GM18508 (cell line): Measurements from ENCODE around the gene PRICKLE1.

Experiments used
- ATAC-seq: cut with Tn5 transposase; IDR thresholded peaks from one replicate; pipeline ENCODE4 v1.9.1; 2021; ENCODE audit warnings: moderate number of reproducible peaks; ENCODE audit not compliant: insufficient read depth, unreplicated experiment

PRICKLE1 gene

GRCh38 chr12:42502682-42503081 lies 86.9 kb downstream of the PRICKLE1 start:
- no peak for ATAC-seq

- ATAC-seq, result no peak
Measured at GRCh38 chr12:42498549-42499247, 90.8 kb downstream of the PRICKLE1 start.

DNA sequence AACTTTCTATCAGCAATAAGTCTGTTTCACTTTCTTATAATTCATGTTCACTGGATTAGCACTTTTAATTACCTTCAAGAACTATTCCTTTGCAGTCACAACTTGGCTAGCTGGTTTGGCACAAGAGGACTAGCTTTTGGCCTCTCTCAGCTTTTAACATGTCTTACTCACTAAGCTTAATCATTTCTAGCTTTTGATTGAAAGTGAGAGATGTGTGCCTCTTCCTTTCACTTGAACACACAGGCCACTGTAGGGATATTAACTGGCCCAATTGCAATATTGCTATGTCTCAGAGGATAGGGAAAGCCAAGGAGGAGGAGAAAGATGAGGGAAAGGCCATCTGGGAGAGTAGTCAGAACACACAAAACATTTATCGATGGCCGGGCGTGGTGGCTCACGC lies 92.7 kb downstream of the PRICKLE1 start:
- no peak for ATAC-seq

DNA sequence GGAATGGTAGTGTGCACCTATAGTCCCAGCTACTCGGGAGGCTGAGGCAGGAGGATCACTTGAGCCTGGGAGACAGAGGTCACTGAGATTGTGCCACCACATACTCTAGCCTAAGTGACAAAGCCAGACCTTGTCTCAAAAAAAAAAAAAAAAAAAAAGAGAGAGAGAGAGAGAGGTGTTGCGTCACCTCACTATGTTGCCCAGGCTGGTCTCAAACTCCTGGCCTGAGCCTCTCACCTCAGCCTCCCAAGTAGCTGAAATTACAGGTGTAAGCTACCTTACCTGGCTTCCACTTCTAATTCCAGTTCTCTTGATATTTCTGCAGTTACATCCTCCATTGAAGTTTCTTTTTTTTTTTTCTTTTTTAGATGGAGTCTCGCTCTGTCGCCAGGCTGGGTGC lies 94.3 kb downstream of the PRICKLE1 start:
- ATAC-seq, result no peak

DNA sequence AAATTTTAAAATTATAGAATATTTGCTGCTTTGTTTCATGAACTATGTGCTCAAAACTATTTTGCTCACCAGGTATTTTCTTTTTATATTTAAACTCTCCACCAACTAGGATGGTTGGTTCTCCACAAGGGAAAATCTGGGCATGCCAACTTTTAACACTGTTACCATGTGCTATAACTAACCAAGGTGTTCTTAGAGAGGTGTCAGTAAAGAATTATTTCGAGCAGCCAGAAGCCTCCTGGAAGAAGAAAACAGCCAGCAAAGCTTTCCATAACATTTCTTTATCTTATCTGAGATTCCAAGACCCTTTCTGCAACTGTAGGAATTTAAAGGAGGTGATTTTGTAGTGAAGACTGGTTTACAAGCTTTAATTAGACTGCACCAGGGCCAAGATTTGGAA lies 97.3 kb downstream of the PRICKLE1 start:
- ATAC-seq, result no peak

GRCh38 chr12:42490261-42490842 lies 99.2 kb downstream of the PRICKLE1 start:
- no peak for ATAC-seq

- ATAC-seq, result no peak
Measured at GRCh38 chr12:42486407-42486806, 103.1 kb downstream of the PRICKLE1 start.

- no peak for ATAC-seq
Measured at GRCh38 chr12:42485823-42486222, 103.7 kb downstream of the PRICKLE1 start.

DNA sequence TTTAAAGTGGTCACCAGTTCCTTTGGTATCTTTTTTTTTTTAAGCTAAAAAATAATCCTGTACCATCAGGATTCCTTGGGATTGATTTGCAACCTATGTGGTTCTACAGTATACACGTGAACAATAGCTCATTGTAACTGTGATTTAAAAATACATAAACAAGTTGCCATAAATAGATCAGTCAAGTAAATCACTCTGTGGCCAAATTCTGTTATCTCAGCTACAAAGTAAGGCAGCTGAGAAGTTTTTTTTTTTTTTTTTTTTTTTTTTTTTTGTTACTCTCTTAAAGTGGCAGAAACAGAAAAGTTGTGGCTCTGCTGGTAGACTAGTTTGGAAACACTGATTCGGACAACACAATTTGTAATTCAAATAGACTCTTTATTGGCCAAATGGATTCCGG lies 104.5 kb downstream of the PRICKLE1 start:
- no peak for ATAC-seq

DNA sequence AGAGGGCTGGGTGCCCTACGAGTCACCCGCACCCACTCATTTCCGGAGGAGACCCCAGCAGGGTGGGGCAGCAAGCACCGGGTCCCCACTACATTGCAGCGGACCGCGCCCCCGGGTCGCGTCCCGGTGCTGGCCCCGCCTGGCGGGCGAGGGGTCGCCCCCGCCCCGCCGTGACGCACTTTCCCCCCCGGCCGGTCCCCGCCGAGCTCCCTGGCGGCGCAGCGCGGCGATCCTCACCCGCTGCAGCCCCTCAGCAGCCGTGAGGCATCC lies 106.1 kb downstream of the PRICKLE1 start:
- no peak for ATAC-seq

DNA sequence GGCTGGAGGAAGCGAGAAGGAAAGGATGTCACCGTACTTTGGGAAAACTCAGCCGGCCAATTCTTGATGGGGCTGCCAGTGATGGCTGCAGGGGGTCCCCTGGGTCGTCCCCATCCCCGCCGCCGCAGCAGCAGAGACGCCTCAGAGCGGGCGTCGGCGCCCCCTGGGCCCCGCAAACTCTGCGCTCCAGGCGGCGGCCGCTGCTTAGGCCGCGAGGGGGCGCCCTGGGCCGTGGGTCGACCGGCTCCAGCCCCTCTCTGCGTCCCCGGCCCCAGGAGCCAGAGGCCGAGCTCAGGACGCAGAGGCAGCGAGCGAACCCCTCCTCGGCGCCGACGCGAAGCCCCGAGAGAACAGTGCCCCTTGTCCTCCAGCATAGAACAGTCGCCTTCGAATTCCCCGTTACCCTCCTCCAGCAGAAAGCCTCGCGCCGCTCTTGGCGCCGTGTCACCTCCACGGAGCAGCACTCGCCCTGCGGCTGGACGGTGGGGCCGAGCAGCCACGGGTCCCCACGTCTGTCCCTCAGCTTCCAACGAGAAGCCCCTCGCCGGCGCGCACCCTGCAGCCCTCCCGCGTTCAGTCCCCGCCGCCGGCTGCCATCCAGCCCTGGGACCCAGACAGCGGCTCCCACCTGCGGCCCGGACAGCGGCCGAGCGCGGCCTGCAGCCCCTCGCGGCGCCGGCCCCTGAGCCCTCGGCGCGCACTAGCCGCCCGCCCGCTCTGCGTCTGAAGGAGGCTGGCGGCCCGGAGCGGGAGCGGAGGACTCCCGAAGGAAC lies 106.6 kb downstream of the PRICKLE1 start:
- ATAC-seq, result no peak

- ATAC-seq, result no peak
Measured at GRCh38 chr12:42482041-42482747, 107.4 kb downstream of the PRICKLE1 start.

DNA sequence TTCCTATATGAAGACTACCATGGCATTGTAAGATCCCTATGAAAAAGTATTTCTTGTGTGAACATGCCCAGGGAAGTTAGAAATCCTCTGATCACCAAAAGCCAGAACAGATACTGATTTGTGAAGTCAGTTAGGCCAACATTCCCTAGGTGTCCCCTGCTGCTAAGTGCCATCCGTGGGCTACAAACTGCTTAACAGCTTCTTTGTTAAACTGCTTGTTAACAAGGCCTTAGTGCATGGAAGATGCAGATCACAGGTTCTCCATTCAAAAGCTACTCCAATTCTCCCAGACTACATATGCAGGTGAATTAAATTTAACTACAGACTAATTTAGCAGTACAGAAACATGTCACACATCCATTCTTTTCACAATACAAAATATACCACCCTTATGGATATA lies 108.2 kb downstream of the PRICKLE1 start:
- ATAC-seq, result no peak

GRCh38 chr12:42477941-42478340 lies 111.6 kb downstream of the PRICKLE1 start:
- ATAC-seq, result no peak

- ATAC-seq, result peak; percentile 47
Measured at GRCh38 chr12:42475106-42475505, 114.4 kb downstream of the PRICKLE1 start.

- ATAC-seq, result no peak
Measured at GRCh38 chr12:42474391-42474790, 115.2 kb downstream of the PRICKLE1 start.

DNA sequence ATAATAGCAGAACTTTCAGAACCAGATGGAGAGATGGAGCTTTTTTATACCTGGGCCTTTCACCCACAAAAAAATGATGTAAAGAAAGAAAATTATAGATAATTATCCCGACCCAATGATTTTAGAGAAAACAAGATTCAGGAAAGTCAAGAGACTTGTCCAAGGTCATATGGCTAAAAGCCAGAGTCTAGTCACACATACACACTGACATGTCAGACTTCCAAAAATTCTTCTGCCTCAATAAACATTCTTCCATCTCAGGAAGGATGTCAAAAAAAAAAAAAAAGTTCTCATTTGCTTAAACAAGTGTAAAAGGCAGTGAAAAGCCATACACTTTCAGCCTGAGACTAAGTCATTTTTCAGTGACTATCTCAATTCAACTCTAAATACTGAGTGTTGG lies 116.0 kb downstream of the PRICKLE1 start:
- no peak for ATAC-seq

GRCh38 chr12:42473130-42473529 lies 116.4 kb downstream of the PRICKLE1 start:
- ATAC-seq, result no peak

- ATAC-seq, result no peak
Measured at GRCh38 chr12:42472376-42472775, 117.2 kb downstream of the PRICKLE1 start.

DNA sequence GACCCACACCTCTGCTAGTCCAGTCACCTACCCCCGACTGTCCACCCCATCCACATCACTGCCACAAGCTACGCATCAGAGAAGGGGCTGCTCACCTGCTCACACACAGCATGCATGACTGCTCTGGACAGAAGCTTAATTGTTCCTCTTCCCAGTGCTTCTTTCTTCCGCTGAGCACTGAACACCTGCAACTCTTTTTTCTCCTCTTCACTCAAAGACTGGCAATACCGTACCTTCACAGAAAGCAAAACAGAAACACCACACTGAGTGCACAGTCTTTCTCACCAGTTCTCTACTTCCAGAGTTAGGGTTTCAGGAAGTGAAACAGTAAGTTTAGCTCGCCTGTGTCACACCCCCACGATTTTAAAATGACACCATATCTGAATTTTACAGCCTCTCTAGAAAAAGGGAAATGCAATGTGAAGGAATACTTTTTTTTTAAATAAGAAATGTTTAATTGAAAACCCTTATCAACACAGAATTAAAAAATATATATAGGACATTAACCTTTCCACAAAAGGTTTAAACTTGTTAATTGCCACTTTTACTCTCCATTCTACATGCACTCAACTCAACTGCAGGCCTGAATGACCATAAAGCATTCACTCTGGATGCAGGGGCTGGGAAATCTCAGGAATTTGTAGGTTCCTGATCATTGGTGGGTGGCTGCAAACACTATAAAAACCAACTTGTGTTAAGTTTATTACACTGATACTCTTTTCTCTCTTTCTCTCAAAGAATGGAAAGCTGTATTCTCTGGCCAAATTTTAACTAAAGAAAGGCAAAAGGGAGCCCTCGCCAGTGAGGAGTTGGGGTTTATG lies 120.0 kb downstream of the PRICKLE1 start:
- ATAC-seq, result peak; percentile 97
